SK-N-SH (cell line): Measurements from ENCODE around the gene AMDHD2. TPM values are rescaled to one million over a fixed set of nuclear protein-coding genes. Genes with fewer than 3 reads are reported as not detected.
A peak's percentile ranks its signal among the peaks of the same experiment; 100 is the strongest.

Experiments
- CTCF ChIA-PET: fragments of 300-600, 350-600 bp; formaldehyde crosslinking; extraction: SDS; loops from one replicate; lab custom pipeline; 2021; lab: Yijun Ruan, JAX
- POLR2A ChIA-PET: fragments of 350-600 bp; sonication (Branson Sonifier 250); formaldehyde crosslinking; extraction: SDS; loops from one replicate; lab custom pipeline; 2020; ENCODE audit warnings: antibody characterized with exemption, inconsistent platforms; lab: Yijun Ruan, JAX
- DNase-seq: peaks from one replicate; pipeline ENCODE4 v3.0.0; 2012
- H2AFZ ChIP-seq: fragments of 200-600 bp; sonication (generic); 2 replicates; pipeline ENCODE4 v1.8.1; 2016; ENCODE audit warnings: antibody characterized with exemption, mild to moderate bottlenecking, low read depth
- H3F3A ChIP-seq: fragments of 200-600 bp; sonication (generic); replicated peaks from 2 replicates; pipeline ENCODE3; 2016; ENCODE audit warnings: antibody characterized with exemption, mild to moderate bottlenecking; ENCODE audit not compliant: insufficient read depth
- H3K27ac ChIP-seq, 2 experiments: fragments of 200-500 bp in 1 of 2; fragments of 200-600 bp in 1 of 2; sonication (Bioruptor generic) in 1 of 2; sonication (generic), shearing (Covaris generic) in 1 of 2; 2 replicates each; pipeline versions ENCODE4 v1.5.1 to v1.6.1; 2014 to 2016; ENCODE audit warnings: low read depth in 2 of 2, inconsistent platforms in 1 of 2, low read length in 1 of 2, mild to moderate bottlenecking in 1 of 2, mixed read lengths in 1 of 2
- H3K27me3 ChIP-seq: fragments of 200-600 bp; sonication (generic), shearing (Covaris generic); 2 replicates; pipeline ENCODE4 v1.6.1; 2016; ENCODE audit warnings: mixed run types; ENCODE audit not compliant: insufficient read depth
- H3K36me3 ChIP-seq, 2 experiments: fragments of 200-500 bp in 1 of 2; fragments of 200-600 bp in 1 of 2; sonication (Bioruptor generic) in 1 of 2; sonication (generic) in 1 of 2; replicated peaks in 1 of 2; 2 replicates each; pipeline versions ENCODE3 to v1.5.1; 2014 to 2016; ENCODE audit warnings: low read length in 1 of 2, mild to moderate bottlenecking in 1 of 2; ENCODE audit not compliant: insufficient read depth in 2 of 2, control insufficient read depth in 1 of 2
- H3K4me1 ChIP-seq, 2 experiments: fragments of 200-500 bp in 1 of 2; fragments of 200-600 bp in 1 of 2; sonication (Bioruptor generic) in 1 of 2; sonication (generic), shearing (Covaris generic) in 1 of 2; 2 replicates each; pipeline versions ENCODE4 v1.5.1 to v1.6.1; 2014 to 2016; ENCODE audit warnings: low read depth in 1 of 2, low read length in 1 of 2, mixed run types in 1 of 2; ENCODE audit not compliant: insufficient read depth in 2 of 2, control insufficient read depth in 1 of 2
- H3K4me2 ChIP-seq: fragments of 200-600 bp; sonication (generic), shearing (Covaris generic); 2 replicates; pipeline ENCODE4 v1.6.1; 2017; ENCODE audit warnings: mixed run types
- H3K4me3 ChIP-seq, 2 experiments: fragments of 200-500 bp in 1 of 2; fragments of 200-600 bp in 1 of 2; sonication (Bioruptor generic) in 1 of 2; sonication (generic), shearing (Covaris generic) in 1 of 2; 2 replicates each; pipeline versions ENCODE4 v1.5.1 to v1.8.1; 2014 to 2016; ENCODE audit warnings: low read depth in 2 of 2, inconsistent platforms in 1 of 2, low read length in 1 of 2, mild to moderate bottlenecking in 1 of 2, mixed read lengths in 1 of 2, moderate library complexity in 1 of 2
- H3K79me2 ChIP-seq: fragments of 200-600 bp; sonication (generic); 2 replicates; pipeline ENCODE4 v1.8.1; 2017; ENCODE audit warnings: mild to moderate bottlenecking; ENCODE audit not compliant: insufficient read depth
- H3K9ac ChIP-seq: fragments of 200-600 bp; sonication (generic); 2 replicates; pipeline ENCODE4 v1.6.1; 2017; ENCODE audit warnings: mixed run types
- H3K9me2 ChIP-seq: fragments of 200-600 bp; sonication (generic); 2 replicates; pipeline ENCODE4 v1.6.1; 2017; ENCODE audit warnings: mixed run types
- H3K9me3 ChIP-seq: fragments of 200-600 bp; sonication (generic); 2 replicates; pipeline ENCODE4 v1.6.1; 2017; ENCODE audit warnings: mixed run types, mild to moderate bottlenecking, moderate library complexity
- H4K20me1 ChIP-seq: fragments of 200-600 bp; sonication (generic); 2 replicates; pipeline ENCODE4 v1.6.1; 2017; ENCODE audit warnings: mild to moderate bottlenecking, mixed run types; ENCODE audit not compliant: insufficient read depth
- ELF1 ChIP-seq: IDR thresholded peaks from 2 replicates; pipeline ENCODE4 v1.4.0; 2012
- EZH2phosphoT487 ChIP-seq: fragments of 200-600 bp; sonication (generic); IDR thresholded peaks from 2 replicates; pipeline ENCODE4 v1.6.1; 2017; ENCODE audit warnings: low read depth, mixed run types, mild to moderate bottlenecking, antibody characterized with exemption, moderate library complexity, borderline replicate concordance
- FOXJ3 ChIP-seq: sonication (generic); formaldehyde crosslinking; IDR thresholded peaks from 2 replicates; pipeline ENCODE4 v1.5.1; 2020; ENCODE audit warnings: mild to moderate bottlenecking, missing genetic modification reagents
- JUND ChIP-seq: IDR thresholded peaks from 2 replicates; pipeline ENCODE4 v1.4.0; 2012
- MXI1 ChIP-seq: IDR thresholded peaks from 2 replicates; pipeline ENCODE4 v1.6.1; 2012; ENCODE audit warnings: mild to moderate bottlenecking, low read depth, low read length, improper control_type of control experiment
- WGBS: methylation state at CpG from one replicate; pipeline ENCODE4 v1.1.6; 2017; ENCODE audit warnings: low lambda C conversion rate; 5-methylcytosine and 5-hydroxymethylcytosine counted together
- polyA plus RNA-seq, 3 experiments: library from polyadenylated mRNA; depleted of rRNA; stranded (reverse); fragments of >200 nt; gene quantifications; 2 replicates each; pipeline ENCODE4 v1.2.3, GENCODE V29; 2012
- TF ChIP-seq, protein P1 (sequence below): IDR thresholded peaks from 2 replicates; pipeline ENCODE4 v1.4.0; 2012; ENCODE audit warnings: low read depth, borderline replicate concordance
- TF ChIP-seq, protein P2 (sequence below): fragments of 200-600 bp; sonication (generic); IDR thresholded peaks from 2 replicates; pipeline ENCODE4 v1.6.1; 2017; ENCODE audit warnings: antibody characterized with exemption, mild to moderate bottlenecking, moderate library complexity
- TF ChIP-seq, protein P3 (sequence below): IDR thresholded peaks from 2 replicates; pipeline ENCODE4 v1.6.1; 2012; ENCODE audit warnings: mild to moderate bottlenecking, low read depth, low read length, moderate library complexity

Gene AMDHD2
- polyA plus RNA-seq, 1 of the 3 experiments (the other 2 are of a cell fraction), result 38.1 TPM

DNA sequence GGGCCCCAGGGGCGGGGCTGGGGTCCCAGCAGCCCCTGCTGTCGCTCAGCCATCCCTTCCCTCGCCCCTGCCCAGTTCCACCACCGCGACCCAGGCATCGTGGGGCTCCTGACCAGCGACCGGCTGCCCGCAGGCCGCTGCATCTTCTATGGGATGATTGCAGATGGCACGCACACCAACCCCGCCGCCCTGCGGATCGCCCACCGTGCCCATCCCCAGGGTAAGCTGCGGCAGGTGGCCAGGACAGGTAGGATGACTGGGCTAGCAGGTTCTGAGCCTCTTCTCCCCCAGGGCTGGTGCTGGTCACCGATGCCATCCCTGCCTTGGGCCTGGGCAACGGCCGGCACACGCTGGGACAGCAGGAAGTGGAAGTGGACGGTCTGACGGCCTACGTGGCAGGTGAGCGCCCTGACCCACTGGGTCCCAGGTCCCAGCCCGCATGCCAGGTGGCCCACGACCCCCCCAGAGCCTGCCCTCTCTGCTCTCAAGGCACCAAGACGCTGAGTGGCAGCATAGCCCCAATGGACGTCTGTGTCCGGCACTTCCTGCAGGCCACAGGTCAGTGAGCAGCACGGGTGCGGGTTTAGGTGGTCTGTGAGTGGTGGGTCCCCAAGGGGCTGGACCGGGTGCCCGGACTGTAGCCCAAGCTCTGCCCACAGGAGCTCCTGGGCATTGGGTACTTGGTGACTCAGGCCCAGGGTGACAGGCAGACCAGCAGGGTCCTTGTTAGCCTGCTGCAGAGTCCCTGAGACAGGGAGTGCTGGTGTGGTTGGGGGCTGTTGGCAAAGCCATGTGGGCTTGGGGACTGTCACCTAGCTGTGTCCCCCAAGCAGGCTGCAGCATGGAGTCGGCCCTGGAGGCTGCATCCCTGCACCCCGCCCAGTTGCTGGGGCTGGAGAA is 8.2 kb downstream of the AMDHD2 start (continued):
- no peak for TF ChIP-seq EZH2phosphoT487
- TF ChIP-seq, protein P1, sequence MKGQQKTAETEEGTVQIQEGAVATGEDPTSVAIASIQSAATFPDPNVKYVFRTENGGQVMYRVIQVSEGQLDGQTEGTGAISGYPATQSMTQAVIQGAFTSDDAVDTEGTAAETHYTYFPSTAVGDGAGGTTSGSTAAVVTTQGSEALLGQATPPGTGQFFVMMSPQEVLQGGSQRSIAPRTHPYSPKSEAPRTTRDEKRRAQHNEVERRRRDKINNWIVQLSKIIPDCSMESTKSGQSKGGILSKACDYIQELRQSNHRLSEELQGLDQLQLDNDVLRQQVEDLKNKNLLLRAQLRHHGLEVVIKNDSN, result no peak
- TF ChIP-seq MXI1, result no peak

DNA sequence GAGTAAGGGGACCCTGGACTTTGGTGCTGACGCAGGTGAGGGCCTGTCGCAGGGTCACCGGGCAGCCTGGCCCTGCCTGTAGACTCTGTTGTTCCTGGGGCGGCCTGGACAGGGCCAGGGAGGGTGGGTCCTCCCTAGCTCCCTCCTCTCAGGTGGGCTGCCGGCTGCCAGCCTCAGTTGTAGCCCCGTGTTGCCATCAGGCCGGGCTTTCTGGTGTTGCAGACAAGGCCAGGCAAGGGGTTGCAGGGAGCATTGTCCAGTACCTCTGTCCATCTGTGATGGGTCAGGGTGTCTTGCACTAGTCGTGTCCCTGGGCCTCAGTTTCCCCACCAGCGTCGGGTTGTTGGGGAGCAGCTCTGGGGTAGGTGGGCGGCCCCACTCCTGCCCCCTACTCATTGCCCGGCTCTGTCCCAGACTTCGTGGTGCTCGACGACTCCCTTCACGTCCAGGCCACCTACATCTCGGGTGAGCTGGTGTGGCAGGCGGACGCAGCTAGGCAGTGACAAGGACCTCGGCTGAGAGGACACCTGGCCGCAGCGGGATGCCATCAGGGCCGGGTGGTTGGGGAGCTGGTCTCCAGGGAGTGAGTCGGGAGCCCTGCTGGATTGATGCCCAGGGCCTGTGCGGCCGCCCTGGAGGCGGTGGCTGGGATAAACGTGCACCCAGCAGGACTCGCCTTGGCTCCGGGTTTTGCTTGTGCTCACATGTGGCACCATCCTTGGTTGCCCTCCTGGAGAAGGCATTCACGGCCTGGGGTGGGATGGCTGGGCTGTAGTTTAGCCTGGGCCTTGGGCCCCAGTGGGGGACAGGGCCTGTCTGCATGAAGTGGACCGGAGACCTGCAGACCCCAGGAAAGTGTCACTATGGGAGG is 9.1 kb downstream of the AMDHD2 start:
- TF ChIP-seq JUND (no peak), ELF1 (no peak), MXI1 (no peak), FOXJ3 (CRISPR knock-in tag) (no peak)
- TF ChIP-seq, protein P2, sequence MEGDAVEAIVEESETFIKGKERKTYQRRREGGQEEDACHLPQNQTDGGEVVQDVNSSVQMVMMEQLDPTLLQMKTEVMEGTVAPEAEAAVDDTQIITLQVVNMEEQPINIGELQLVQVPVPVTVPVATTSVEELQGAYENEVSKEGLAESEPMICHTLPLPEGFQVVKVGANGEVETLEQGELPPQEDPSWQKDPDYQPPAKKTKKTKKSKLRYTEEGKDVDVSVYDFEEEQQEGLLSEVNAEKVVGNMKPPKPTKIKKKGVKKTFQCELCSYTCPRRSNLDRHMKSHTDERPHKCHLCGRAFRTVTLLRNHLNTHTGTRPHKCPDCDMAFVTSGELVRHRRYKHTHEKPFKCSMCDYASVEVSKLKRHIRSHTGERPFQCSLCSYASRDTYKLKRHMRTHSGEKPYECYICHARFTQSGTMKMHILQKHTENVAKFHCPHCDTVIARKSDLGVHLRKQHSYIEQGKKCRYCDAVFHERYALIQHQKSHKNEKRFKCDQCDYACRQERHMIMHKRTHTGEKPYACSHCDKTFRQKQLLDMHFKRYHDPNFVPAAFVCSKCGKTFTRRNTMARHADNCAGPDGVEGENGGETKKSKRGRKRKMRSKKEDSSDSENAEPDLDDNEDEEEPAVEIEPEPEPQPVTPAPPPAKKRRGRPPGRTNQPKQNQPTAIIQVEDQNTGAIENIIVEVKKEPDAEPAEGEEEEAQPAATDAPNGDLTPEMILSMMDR, result no peak
- TF ChIP-seq, protein P3, sequence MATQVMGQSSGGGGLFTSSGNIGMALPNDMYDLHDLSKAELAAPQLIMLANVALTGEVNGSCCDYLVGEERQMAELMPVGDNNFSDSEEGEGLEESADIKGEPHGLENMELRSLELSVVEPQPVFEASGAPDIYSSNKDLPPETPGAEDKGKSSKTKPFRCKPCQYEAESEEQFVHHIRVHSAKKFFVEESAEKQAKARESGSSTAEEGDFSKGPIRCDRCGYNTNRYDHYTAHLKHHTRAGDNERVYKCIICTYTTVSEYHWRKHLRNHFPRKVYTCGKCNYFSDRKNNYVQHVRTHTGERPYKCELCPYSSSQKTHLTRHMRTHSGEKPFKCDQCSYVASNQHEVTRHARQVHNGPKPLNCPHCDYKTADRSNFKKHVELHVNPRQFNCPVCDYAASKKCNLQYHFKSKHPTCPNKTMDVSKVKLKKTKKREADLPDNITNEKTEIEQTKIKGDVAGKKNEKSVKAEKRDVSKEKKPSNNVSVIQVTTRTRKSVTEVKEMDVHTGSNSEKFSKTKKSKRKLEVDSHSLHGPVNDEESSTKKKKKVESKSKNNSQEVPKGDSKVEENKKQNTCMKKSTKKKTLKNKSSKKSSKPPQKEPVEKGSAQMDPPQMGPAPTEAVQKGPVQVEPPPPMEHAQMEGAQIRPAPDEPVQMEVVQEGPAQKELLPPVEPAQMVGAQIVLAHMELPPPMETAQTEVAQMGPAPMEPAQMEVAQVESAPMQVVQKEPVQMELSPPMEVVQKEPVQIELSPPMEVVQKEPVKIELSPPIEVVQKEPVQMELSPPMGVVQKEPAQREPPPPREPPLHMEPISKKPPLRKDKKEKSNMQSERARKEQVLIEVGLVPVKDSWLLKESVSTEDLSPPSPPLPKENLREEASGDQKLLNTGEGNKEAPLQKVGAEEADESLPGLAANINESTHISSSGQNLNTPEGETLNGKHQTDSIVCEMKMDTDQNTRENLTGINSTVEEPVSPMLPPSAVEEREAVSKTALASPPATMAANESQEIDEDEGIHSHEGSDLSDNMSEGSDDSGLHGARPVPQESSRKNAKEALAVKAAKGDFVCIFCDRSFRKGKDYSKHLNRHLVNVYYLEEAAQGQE, result no peak
- Histone ChIP-seq H3K36me3 (peaks cover 11 to 27% of the 10 kb centered on the region in 2 experiments), H3K27ac (no peak overlapping the region), H3K79me2 (0 out of 2 replicates have a peak, but pooled peaks cover under 1% of the 10 kb centered on the region), H3K4me3 (no peak overlapping the region), H3K4me2 (no peak overlapping the region), H3K9ac (no peak overlapping the region), H2AFZ (no peak overlapping the region), H3K9me2 (no peaks in the 10 kb centered on the region), H3K27me3 (no peaks in the 10 kb centered on the region), H3K9me3 (no peaks in the 10 kb centered on the region), H3F3A (peaks cover 8% of the 10 kb centered on the region), H4K20me1 (no peaks in the 10 kb centered on the region), H3K4me1 (peaks cover 0 to 8% of the 10 kb centered on the region in 2 experiments; a peak in 2 of 4 replicates)
- 87% methylated on average over 12 of the region's 32 CpGs for WGBS
- peak; percentile 55 for DNase-seq
- ChIA-PET POLR2A (interaction anchor here (1.5 kb wide), 1 partner anchor 9 kb away, joined by 3 read pairs; the partner anchor contains the start of gene AMDHD2), CTCF (no interaction called here)
